Hepatocyte (in vitro differentiated cells): Measurements from ENCODE around the gene UAP1. TPM values are rescaled to one million over a fixed set of nuclear protein-coding genes. Genes with fewer than 3 reads are reported as not detected.
"Not testable (repeated sequence)": the region's sequence is repeated elsewhere in the genome, so short reads cannot be mapped to it uniquely, and the experiment has no call there.

Experiments
- DNase-seq: peaks from one replicate; pipeline ENCODE4 v3.0.0-alpha.2; 2016; ENCODE audit warnings: low spot score
- H2AFZ ChIP-seq: fragments of 200-600 bp; sonication (generic); 2 replicates; pipeline ENCODE4 v1.6.0; 2016; ENCODE audit warnings: antibody characterized with exemption, mild to moderate bottlenecking
- H3K27ac ChIP-seq: fragments of 200-600 bp; sonication (generic); 2 replicates; pipeline ENCODE4 v1.5.1; 2016; ENCODE audit warnings: mild to moderate bottlenecking
- H3K27me3 ChIP-seq: fragments of 200-600 bp; sonication (generic); 2 replicates; pipeline ENCODE4 v1.6.1; 2016
- H3K36me3 ChIP-seq: fragments of 200-600 bp; sonication (generic); replicated peaks from 2 replicates; pipeline ENCODE4 v1.5.1; 2016; ENCODE audit warnings: low read depth; ENCODE audit not compliant: insufficient read depth
- H3K4me1 ChIP-seq: fragments of 200-600 bp; sonication (generic); 2 replicates; pipeline ENCODE4 v1.5.1; 2016; ENCODE audit warnings: mild to moderate bottlenecking, moderate library complexity; ENCODE audit not compliant: insufficient read depth
- H3K4me2 ChIP-seq: fragments of 200-600 bp; sonication (generic); 2 replicates; pipeline ENCODE4 v1.6.0; 2016
- H3K4me3 ChIP-seq: fragments of 200-600 bp; sonication (generic); 2 replicates; pipeline ENCODE4 v1.5.1; 2016; ENCODE audit warnings: mild to moderate bottlenecking
- H3K79me2 ChIP-seq: fragments of 200-600 bp; sonication (generic); 2 replicates; pipeline ENCODE4 v1.6.0; 2017; ENCODE audit warnings: mild to moderate bottlenecking
- H3K9me2 ChIP-seq: fragments of 200-600 bp; sonication (generic); replicated peaks from 2 replicates; pipeline ENCODE4 v1.6.0; 2017; ENCODE audit warnings: mild to moderate bottlenecking; ENCODE audit not compliant: insufficient read depth
- H3K9me3 ChIP-seq: fragments of 200-600 bp; sonication (generic); 2 replicates; pipeline ENCODE4 v1.5.1; 2016; ENCODE audit warnings: low read depth, mild to moderate bottlenecking
- H4K20me1 ChIP-seq: fragments of 200-600 bp; sonication (generic); 2 replicates; pipeline ENCODE4 v1.6.0; 2016; ENCODE audit warnings: mild to moderate bottlenecking; ENCODE audit not compliant: insufficient read depth, poor library complexity, severe bottlenecking
- EZH2 ChIP-seq: fragments of 200-600 bp; sonication (generic); IDR thresholded peaks from 2 replicates; pipeline ENCODE4 v1.6.1; 2016; ENCODE audit warnings: antibody characterized with exemption, mild to moderate bottlenecking, borderline replicate concordance
- EZH2phosphoT487 ChIP-seq: fragments of 200-600 bp; sonication (generic); IDR thresholded peaks from one replicate; pipeline ENCODE4 v1.6.1; 2018; ENCODE audit warnings: antibody characterized with exemption, mild to moderate bottlenecking, low read depth, moderate library complexity; ENCODE audit not compliant: unreplicated experiment, severe bottlenecking
- WGBS: methylation state at CpG from one replicate; pipeline ENCODE4 v1.1.6; 2016; ENCODE audit warnings: low lambda C conversion rate; ENCODE audit errors: missing lambda C conversion rate; 5-methylcytosine and 5-hydroxymethylcytosine counted together
- polyA plus RNA-seq: library from polyadenylated mRNA; unstranded; fragments of >200 nt; fragmentation: Nextera tagmentation; extraction: Ambion mirVana; gene quantifications from 2 replicates; pipeline ENCODE4 v1.2.1, GENCODE V29; 2016
- total RNA-seq: library from RNA; depleted of rRNA; stranded (reverse); fragments of >200 nt; gene quantifications from 2 replicates; pipeline ENCODE4 v1.2.3, GENCODE V29; 2014
- TF ChIP-seq, protein P1 (sequence below): fragments of 200-600 bp; sonication (generic); IDR thresholded peaks from 2 replicates; pipeline ENCODE4 v1.5.1; 2016; ENCODE audit warnings: antibody characterized with exemption, mild to moderate bottlenecking; ENCODE audit not compliant: poor library complexity

The UAP1 gene
- total and polyA plus RNA-seq, 2 experiments from 2014 or later: 57.4 to 65.2 TPM

DNA sequence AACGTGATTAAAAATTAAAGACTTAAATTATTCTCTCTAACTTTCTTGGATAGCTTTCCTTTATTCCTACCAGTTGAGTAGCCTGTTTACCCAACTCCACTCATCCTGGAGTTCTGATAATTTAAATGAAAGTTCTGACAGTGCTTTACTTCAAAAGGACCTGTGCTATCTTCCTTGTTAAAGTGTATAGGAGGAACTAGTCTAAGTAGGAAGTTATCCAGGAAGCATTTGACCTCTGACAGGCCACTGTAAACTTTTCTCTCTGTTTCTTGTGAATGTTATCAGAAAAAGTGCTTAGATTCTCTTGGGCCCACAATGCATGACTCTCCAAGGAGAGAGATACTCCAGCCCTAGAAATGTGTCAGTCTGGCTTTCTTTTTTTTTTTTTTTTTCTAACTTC is 9.2 kb downstream of the UAP1 start:
- Histone ChIP-seq H3K9me3 (no peaks in the 10 kb centered on the region), H3K27me3 (no peaks in the 10 kb centered on the region), H3K27ac (no peak overlapping the region), H2AFZ (no peak overlapping the region), H3K9me2 (no peaks in the 10 kb centered on the region), H4K20me1 (no peaks in the 10 kb centered on the region), H3K4me3 (no peak overlapping the region), H3K36me3 (no peaks in the 10 kb centered on the region), H3K4me2 (no peak overlapping the region), H3K4me1 (no peaks in the 10 kb centered on the region), H3K79me2 (peaks cover 64% of the 10 kb centered on the region)
- WGBS: 94% methylated on average over 1 of the region's 1 CpG
- TF ChIP-seq, protein P1, sequence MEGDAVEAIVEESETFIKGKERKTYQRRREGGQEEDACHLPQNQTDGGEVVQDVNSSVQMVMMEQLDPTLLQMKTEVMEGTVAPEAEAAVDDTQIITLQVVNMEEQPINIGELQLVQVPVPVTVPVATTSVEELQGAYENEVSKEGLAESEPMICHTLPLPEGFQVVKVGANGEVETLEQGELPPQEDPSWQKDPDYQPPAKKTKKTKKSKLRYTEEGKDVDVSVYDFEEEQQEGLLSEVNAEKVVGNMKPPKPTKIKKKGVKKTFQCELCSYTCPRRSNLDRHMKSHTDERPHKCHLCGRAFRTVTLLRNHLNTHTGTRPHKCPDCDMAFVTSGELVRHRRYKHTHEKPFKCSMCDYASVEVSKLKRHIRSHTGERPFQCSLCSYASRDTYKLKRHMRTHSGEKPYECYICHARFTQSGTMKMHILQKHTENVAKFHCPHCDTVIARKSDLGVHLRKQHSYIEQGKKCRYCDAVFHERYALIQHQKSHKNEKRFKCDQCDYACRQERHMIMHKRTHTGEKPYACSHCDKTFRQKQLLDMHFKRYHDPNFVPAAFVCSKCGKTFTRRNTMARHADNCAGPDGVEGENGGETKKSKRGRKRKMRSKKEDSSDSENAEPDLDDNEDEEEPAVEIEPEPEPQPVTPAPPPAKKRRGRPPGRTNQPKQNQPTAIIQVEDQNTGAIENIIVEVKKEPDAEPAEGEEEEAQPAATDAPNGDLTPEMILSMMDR: no peak
- TF ChIP-seq EZH2phosphoT487 (no peak), EZH2 (no peak)
- DNase-seq: no peak

DNA sequence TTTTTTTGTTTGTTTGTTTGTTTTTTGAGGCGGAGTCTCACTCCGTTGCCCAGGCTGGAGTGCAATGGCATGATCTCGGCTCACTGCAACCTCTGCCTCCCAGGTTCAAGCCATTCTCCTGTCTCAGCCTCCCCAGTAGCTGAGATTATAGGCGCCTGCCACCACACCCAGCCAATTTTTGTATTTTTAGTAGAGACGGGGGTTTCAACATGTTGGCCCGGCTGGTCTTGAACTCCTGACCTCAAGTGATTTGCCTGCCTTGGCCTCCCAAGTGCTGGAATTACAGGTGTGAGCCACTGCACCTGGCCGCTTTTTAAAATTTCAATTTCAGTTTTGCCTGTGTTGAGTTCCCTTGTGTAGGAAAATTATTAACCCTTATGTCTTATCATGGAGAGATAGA is 9.6 kb downstream of the UAP1 start:
- DNase-seq, H4K20me1 ChIP-seq, H3K27ac ChIP-seq, H3K4me2 ChIP-seq, H3K4me1 ChIP-seq, H3K9me3 ChIP-seq, H3K36me3 ChIP-seq, H3K4me3 ChIP-seq, H2AFZ ChIP-seq, H3K9me2 ChIP-seq, H3K27me3 ChIP-seq: not testable (repeated sequence)
- 85% methylated on average over 7 of the region's 7 CpGs for WGBS
- H3K79me2 ChIP-seq: peaks cover 63% of the 10 kb centered on the region

DNA sequence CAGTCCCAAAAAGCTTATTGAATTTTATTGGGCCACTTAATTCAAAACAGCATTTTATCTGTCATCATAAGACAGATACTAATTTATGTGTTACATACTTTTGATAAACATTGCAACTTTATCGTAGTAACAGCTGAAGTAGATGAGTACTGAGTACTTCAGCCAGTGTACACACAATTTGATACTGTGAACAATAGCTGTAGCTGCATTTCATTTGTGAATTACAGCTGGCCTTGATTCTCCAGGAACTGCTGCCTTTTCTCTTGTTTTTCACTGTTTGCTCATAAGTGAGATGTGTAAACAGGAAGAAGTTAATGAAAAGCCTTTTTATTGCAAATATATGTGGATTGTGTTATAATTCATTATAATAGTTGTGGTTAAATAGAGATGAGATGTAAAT is 10.2 kb downstream of the UAP1 start:
- DNase-seq: no peak
- TF ChIP-seq EZH2 (no peak), EZH2phosphoT487 (no peak)
- TF ChIP-seq, protein P1: no peak
- Histone ChIP-seq H4K20me1 (no peaks in the 10 kb centered on the region), H3K4me3 (no peak overlapping the region), H3K9me2 (no peaks in the 10 kb centered on the region), H3K79me2 (peaks cover 60% of the 10 kb centered on the region), H3K9me3 (no peaks in the 10 kb centered on the region), H3K27me3 (no peaks in the 10 kb centered on the region), H2AFZ (no peak overlapping the region), H3K4me2 (no peak overlapping the region), H3K36me3 (no peaks in the 10 kb centered on the region), H3K27ac (no peak overlapping the region), H3K4me1 (no peaks in the 10 kb centered on the region)
- WGBS: 52% methylated on average over 1 of the region's 1 CpG

DNA sequence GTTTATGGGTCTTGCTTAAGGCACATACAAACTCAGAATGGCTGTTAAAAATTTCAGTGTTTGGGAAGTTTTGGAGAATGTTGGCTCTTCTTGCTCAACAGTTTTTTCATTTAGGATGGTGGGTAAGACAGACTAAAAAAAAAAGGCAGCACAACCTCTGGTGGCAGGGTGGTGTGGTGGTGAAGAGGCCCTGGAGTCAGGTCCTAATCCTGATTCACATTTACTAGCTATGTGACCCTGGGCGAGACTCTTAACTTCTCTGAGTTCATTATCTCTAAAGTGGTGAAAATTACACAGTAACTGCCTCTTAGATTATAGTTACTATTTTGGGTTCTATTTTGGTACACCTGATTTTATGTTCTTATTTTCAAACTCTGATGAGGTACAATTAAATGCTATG is 11.6 kb downstream of the UAP1 start:
- no peaks in the 10 kb centered on the region for H3K9me3 ChIP-seq
- H3K4me3 ChIP-seq: no peak overlapping the region
- H3K27ac ChIP-seq: no peak overlapping the region
- no peaks in the 10 kb centered on the region for H3K4me1 ChIP-seq
- no peak overlapping the region for H3K4me2 ChIP-seq
- H3K9me2 ChIP-seq: no peaks in the 10 kb centered on the region
- WGBS: 86% methylated on average over 1 of the region's 1 CpG
- no peak overlapping the region for H2AFZ ChIP-seq
- TF ChIP-seq EZH2 (no peak), EZH2phosphoT487 (no peak)
- TF ChIP-seq, protein P1: no peak
- no peaks in the 10 kb centered on the region for H3K27me3 ChIP-seq
- no peak for DNase-seq
- no peaks in the 10 kb centered on the region for H3K36me3 ChIP-seq
- H4K20me1 ChIP-seq: no peaks in the 10 kb centered on the region
- H3K79me2 ChIP-seq: peaks cover 47% of the 10 kb centered on the region
